Lower lobe of right lung (tissue), 2 donors: Measurements from ENCODE around the gene TXNDC5. TPM values are rescaled to one million over a fixed set of nuclear protein-coding genes. Genes with fewer than 3 reads are reported as not detected.

ENCODE experiments used
- ATAC-seq, 2 donors: fragments of 200-7000 bp; cut with Tn5 transposase; one replicate each; pipeline ENCODE4 v1.9.1; 2020 to 2022; ENCODE audit warnings: mild to moderate bottlenecking in 2 of 2, moderate library complexity in 2 of 2
- DNase-seq: peaks from one replicate; pipeline ENCODE4 v3.0.0-alpha.2; 2020
- H3K27ac ChIP-seq: fragments of 200-600 bp; one replicate; pipeline ENCODE4 v1.8.0; 2022
- H3K27me3 ChIP-seq: fragments of 200-600 bp; one replicate; pipeline ENCODE4 v1.8.0; 2022; ENCODE audit warnings: low read depth
- H3K36me3 ChIP-seq: fragments of 200-600 bp; one replicate; pipeline ENCODE4 v1.8.0; 2022; ENCODE audit warnings: mild to moderate bottlenecking
- H3K4me1 ChIP-seq: fragments of 200-600 bp; one replicate; pipeline ENCODE4 v1.8.0; 2022
- H3K4me3 ChIP-seq: fragments of 200-600 bp; one replicate; pipeline ENCODE4 v1.8.0; 2022; ENCODE audit warnings: mild to moderate bottlenecking
- H3K9me3 ChIP-seq: fragments of 200-600 bp; one replicate; pipeline ENCODE4 v1.8.0; 2022
- CTCF ChIP-seq: fragments of 200-600 bp; IDR thresholded peaks from one replicate; pipeline ENCODE4 v1.8.0; 2022; ENCODE audit warnings: antibody characterized with exemption, mild to moderate bottlenecking
- intact Hi-C: fragments of 100-400 bp; cut with DNase I; formaldehyde crosslinking; loops from one replicate; pipeline ENCODE4 v1.11.0; 2022
- total RNA-seq: library from RNA; stranded (reverse); fragmentation: NEBNext Ultra II Directional; extraction: Animal tissue kit (Norgen Biotek cat#: 25700); gene quantifications from one replicate; pipeline ENCODE4 v1.2.1, GENCODE V29; 2021
- donor health status: DM: no; HTN: yes; CAD: no; lungs with severe emphysema.

The TXNDC5 gene
- total RNA-seq, 1 donor from 2014 or later: 98.3 TPM

DNA sequence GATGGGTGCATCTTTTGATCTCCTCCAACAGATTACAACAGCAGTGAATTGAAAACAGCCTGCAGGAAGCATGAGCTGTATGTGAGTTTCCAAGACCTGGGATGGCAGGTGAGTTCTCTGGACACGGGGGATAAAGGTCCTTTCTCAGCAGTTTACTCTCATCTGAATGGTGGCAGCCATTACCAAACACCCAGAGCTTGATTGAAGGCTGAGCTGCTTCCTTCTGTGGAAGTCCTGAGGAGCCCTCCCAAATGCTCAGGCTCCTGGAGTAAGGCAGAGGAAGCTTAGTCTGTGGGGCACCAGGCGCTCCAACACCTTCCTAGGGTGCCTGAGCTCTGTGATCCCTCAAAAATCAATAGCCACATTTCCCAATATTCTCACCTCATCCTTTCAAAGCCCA lies 31.5 kb downstream of the TXNDC5 start:
- H3K36me3 ChIP-seq: peaks cover 50% of the 10 kb centered on the region
- intact Hi-C loops: no loop called here

GRCh38 chr6:7878401-7878964 lies 32.1 kb downstream of the TXNDC5 start:
- DNase-seq: no peak
- no peaks in the 10 kb centered on the region for H3K9me3 ChIP-seq
- no peak overlapping the region for H3K27ac ChIP-seq
- no peak for TF ChIP-seq CTCF
- H3K27me3 ChIP-seq: no peaks in the 10 kb centered on the region
- no peak overlapping the region for H3K4me3 ChIP-seq
- peak in 1 of 2 donors; percentile 25 for ATAC-seq
- intact Hi-C loops: no loop called here
- H3K36me3 ChIP-seq: peaks cover 45% of the 10 kb centered on the region
- H3K4me1 ChIP-seq: no peaks in the 10 kb centered on the region

More for the DNA sequence above, 31.5 kb downstream of the TXNDC5 start:
- H3K27me3 ChIP-seq: no peaks in the 10 kb centered on the region
- DNase-seq (no peak), ATAC-seq (no peak)
- H3K9me3 ChIP-seq: no peaks in the 10 kb centered on the region
- H3K4me3 ChIP-seq: no peak overlapping the region
- H3K4me1 ChIP-seq: no peaks in the 10 kb centered on the region
- H3K27ac ChIP-seq: no peak overlapping the region
- no peak for TF ChIP-seq CTCF

DNA sequence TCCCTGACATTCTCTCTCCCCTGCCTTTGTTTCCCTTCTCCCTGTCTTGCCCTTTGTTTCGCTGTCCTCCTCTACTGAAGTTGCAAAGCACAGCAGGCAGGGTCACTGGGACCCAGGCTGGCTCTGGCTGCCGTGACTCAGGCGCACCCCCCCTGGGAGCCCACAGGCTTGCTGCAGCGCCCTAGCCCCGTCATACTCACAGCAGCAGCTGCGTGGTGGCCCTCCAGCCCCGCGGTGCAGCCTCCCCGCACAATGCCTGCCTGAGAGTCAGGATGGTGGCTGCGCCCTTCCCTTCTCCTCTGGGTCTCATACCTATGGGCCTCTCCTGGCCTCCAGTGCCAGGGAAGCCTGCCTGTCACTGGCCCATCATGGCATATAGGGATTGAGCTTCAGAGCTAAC lies 41.7 kb downstream of the TXNDC5 start:
- Histone ChIP-seq H3K27me3 (no peaks in the 10 kb centered on the region), H3K27ac (no peak overlapping the region), H3K9me3 (no peaks in the 10 kb centered on the region), H3K36me3 (no peaks in the 10 kb centered on the region), H3K4me1 (no peaks in the 10 kb centered on the region), H3K4me3 (no peak overlapping the region)
- DNase-seq (no peak), ATAC-seq (no peak)
- intact Hi-C loops: no loop called here
- TF ChIP-seq CTCF: no peak

DNA sequence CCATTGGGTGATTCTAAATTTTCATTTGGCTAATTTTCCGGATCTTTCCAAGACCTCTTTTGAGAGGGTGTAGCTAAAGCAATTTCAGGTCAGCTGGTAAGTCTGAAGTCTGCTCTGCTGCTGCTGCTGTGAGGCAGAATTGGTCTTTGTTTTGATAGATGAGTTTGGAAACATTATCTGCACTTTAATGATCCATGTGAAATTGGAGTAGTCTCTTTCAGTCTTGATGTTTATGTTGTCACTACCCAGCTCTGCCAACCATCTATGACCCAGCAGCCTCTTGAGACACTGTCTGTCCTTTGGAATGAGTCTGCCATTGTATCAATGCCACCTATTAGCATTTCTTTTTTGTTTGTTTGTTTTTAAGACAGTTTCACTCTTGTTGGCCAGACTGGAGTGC lies 44.1 kb downstream of the TXNDC5 start:
- no peaks in the 10 kb centered on the region for H3K9me3 ChIP-seq
- H3K27me3 ChIP-seq: no peaks in the 10 kb centered on the region
- intact Hi-C loops: no loop called here
- H3K36me3 ChIP-seq: no peaks in the 10 kb centered on the region
- ATAC-seq: no peak
- H3K4me1 ChIP-seq: no peaks in the 10 kb centered on the region
- H3K4me3 ChIP-seq: no peak overlapping the region
- no peak for DNase-seq
- no peak overlapping the region for H3K27ac ChIP-seq
- TF ChIP-seq CTCF: no peak

- ATAC-seq: no peak
- no peak overlapping the region for H3K4me3 ChIP-seq
- intact Hi-C loops: no loop called here
- no peaks in the 10 kb centered on the region for H3K9me3 ChIP-seq
- H3K4me1 ChIP-seq: no peaks in the 10 kb centered on the region
- no peaks in the 10 kb centered on the region for H3K27me3 ChIP-seq
- H3K27ac ChIP-seq: no peak overlapping the region
- TF ChIP-seq CTCF: no peak
- no peaks in the 10 kb centered on the region for H3K36me3 ChIP-seq
- no peak for DNase-seq
Observed at GRCh38 chr6:7865781-7866180, 44.8 kb downstream of the TXNDC5 start.

DNA sequence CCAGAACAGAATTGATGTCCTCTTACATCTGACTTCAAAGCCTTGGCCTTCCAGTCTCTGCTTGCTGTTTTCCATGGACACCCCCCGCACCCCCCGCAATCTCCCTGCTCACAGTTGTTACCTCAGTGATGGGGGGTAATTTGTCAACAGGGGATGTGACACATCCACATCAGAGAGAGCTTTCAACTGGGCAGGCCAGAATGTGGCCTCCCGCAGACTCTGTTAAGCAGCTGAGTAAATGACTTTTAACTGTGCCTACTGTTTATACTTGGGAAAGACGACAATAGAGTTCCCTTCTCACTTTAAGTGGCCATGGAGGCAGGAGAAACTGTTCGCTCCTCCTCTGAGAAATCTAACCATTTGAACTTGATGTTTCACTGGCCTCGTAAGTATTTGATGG lies 51.0 kb downstream of the TXNDC5 start:
- Histone ChIP-seq H3K27ac (no peak overlapping the region), H3K4me3 (no peak overlapping the region), H3K36me3 (no peaks in the 10 kb centered on the region), H3K27me3 (no peaks in the 10 kb centered on the region), H3K4me1 (no peaks in the 10 kb centered on the region), H3K9me3 (no peaks in the 10 kb centered on the region)
- ATAC-seq: no peak
- intact Hi-C loops: no loop called here
- no peak for DNase-seq
- TF ChIP-seq CTCF: no peak
